ENCODE results near the gene FBXW4. TPM values are rescaled to one million over a fixed set of nuclear protein-coding genes. Genes with fewer than 3 reads are reported as not detected.
"Not testable (repeated sequence)": the region's sequence is repeated elsewhere in the genome, so short reads cannot be mapped to it uniquely, and the experiment has no call there.

The FBXW4 gene
- polyA plus RNA-seq, 1 donor (not counting 4 experiments of a cell fraction or from before 2014, with no cell fraction given) = 22.3 TPM

- dilution Hi-C loops (cut with MboI; ENCODE audit: extremely low pct_ligation_motif_present, low sequenced_read_pairs) = no loop called here
- FAIRE-seq (no peak), DNase-seq (ENCODE audit: low read depth, low spot score) (no peak)
- TF ChIP-seq EZH2 (IDR thresholded peaks at IDR 0.05; ENCODE audit: low read length) (no peak), CTCF (optimal IDR thresholded peaks at IDR 0.05 in 1 of 3, IDR thresholded peaks at IDR 0.05 in 1 of 3, conservative IDR thresholded peaks at IDR 0.05 in 1 of 3; ENCODE audit: extremely low read depth in 1 of 3, insufficient read depth in 2 of 3, low read length in 3 of 3) (no peak)
- Histone ChIP-seq H3K36me3 (ENCODE audit: control insufficient read depth in 2 of 2, extremely low read depth in 1 of 2, insufficient read depth in 2 of 2, low read length in 2 of 2) (peaks cover 0 to 4% of the 10 kb centered on the region in 2 experiments), H2AFZ (ENCODE audit: control insufficient read depth, low read length) (no peak overlapping the region), H3K27me3 (ENCODE audit: control insufficient read depth, extremely low read depth, insufficient read depth, low read length) (no peaks in the 10 kb centered on the region), H3K9me1 (ENCODE audit: control insufficient read depth, extremely low read depth, insufficient read depth, low read length) (no peaks in the 10 kb centered on the region), H4K20me1 (ENCODE audit: control insufficient read depth, extremely low read depth, insufficient read depth, low read length) (no peaks in the 10 kb centered on the region), H3K4me2 (ENCODE audit: control insufficient read depth, extremely low read depth, insufficient read depth, low read depth, low read length) (no peak overlapping the region), H3K9ac (ENCODE audit: control insufficient read depth, extremely low read depth, insufficient read depth, low read length) (no peak overlapping the region), H3K4me1 (ENCODE audit: control insufficient read depth, extremely low read depth, insufficient read depth, low read length) (no peaks in the 10 kb centered on the region), H3K27ac (ENCODE audit: control insufficient read depth, insufficient read depth, low read length) (no peak overlapping the region), H3K79me2 (ENCODE audit: control insufficient read depth, insufficient read depth, low read length) (no peaks in the 10 kb centered on the region), H3K4me3 (ENCODE audit: control insufficient read depth in 2 of 3, extremely low read depth in 1 of 3, insufficient read depth in 2 of 3, low read depth in 1 of 3, low read length in 3 of 3) (no peak overlapping the region), H3K9me3 (ENCODE audit: control insufficient read depth, low read depth, low read length) (no peaks in the 10 kb centered on the region)
Observed at GRCh38 chr10:101639141-101639900, 55.6 kb downstream of the FBXW4 start.

- H3K9me3 ChIP-seq (ENCODE audit: control insufficient read depth, low read depth, low read length); FAIRE-seq; H3K4me2 ChIP-seq (ENCODE audit: control insufficient read depth, extremely low read depth, insufficient read depth, low read depth, low read length); dilution Hi-C loops (cut with MboI; ENCODE audit: extremely low pct_ligation_motif_present, low sequenced_read_pairs); H3K4me3 ChIP-seq (ENCODE audit: control insufficient read depth in 2 of 3, extremely low read depth in 1 of 3, insufficient read depth in 2 of 3, low read depth in 1 of 3, low read length in 3 of 3); H3K27ac ChIP-seq (ENCODE audit: control insufficient read depth, insufficient read depth, low read length); H3K79me2 ChIP-seq (ENCODE audit: control insufficient read depth, insufficient read depth, low read length); H3K36me3 ChIP-seq (ENCODE audit: control insufficient read depth in 2 of 2, extremely low read depth in 1 of 2, insufficient read depth in 2 of 2, low read length in 2 of 2); H2AFZ ChIP-seq (ENCODE audit: control insufficient read depth, low read length); DNase-seq (ENCODE audit: low read depth, low spot score); H4K20me1 ChIP-seq (ENCODE audit: control insufficient read depth, extremely low read depth, insufficient read depth, low read length); H3K4me1 ChIP-seq (ENCODE audit: control insufficient read depth, extremely low read depth, insufficient read depth, low read length); H3K9ac ChIP-seq (ENCODE audit: control insufficient read depth, extremely low read depth, insufficient read depth, low read length); H3K9me1 ChIP-seq (ENCODE audit: control insufficient read depth, extremely low read depth, insufficient read depth, low read length); H3K27me3 ChIP-seq (ENCODE audit: control insufficient read depth, extremely low read depth, insufficient read depth, low read length): not testable (repeated sequence)
Observed at GRCh38 chr10:101633510-101633909, 61.5 kb downstream of the FBXW4 start.
